Heart right ventricle (tissue), 16 donors: ENCODE data around the gene RTF1. TPM values are rescaled to one million over a fixed set of nuclear protein-coding genes. Genes with fewer than 3 reads are reported as not detected.
A peak's percentile ranks its signal among the peaks of the same experiment; 100 is the strongest.
"Not testable (repeated sequence)": the region's sequence is repeated elsewhere in the genome, so short reads cannot be mapped to it uniquely, and the experiment has no call there.

Experiments
- ATAC-seq, 8 donors: fragments of 200-7000 bp; cut with Tn5 transposase; one replicate each; pipeline ENCODE4 v1.9.1; 2020; ENCODE audit warnings: mild to moderate bottlenecking in 8 of 8, moderate library complexity in 8 of 8, moderate number of reproducible peaks in 1 of 8
- DNase-seq, 2 donors: peaks; one replicate each; pipeline ENCODE4 v3.0.0-alpha.2; 2020
- H3K27ac ChIP-seq, 10 donors: fragments of 200-600 bp; sonication (generic) in 2 of 10; one replicate each; pipeline versions ENCODE4 v1.5.0 to v1.8.0; 2020 to 2022; ENCODE audit warnings: mild to moderate bottlenecking in 3 of 10
- H3K27me3 ChIP-seq, 7 donors: fragments of 200-600 bp; one replicate each; pipeline ENCODE4 v1.8.0; 2021 to 2022; ENCODE audit warnings: mild to moderate bottlenecking in 2 of 7
- H3K36me3 ChIP-seq, 9 donors: fragments of 200-600 bp; sonication (generic) in 1 of 9; one replicate each; pipeline versions ENCODE4 v1.5.0 to v1.8.0; 2020 to 2022; ENCODE audit warnings: mild to moderate bottlenecking in 2 of 9
- H3K4me1 ChIP-seq, 9 donors: fragments of 200-600 bp; sonication (generic) in 1 of 9; one replicate each; pipeline versions ENCODE4 v1.5.0 to v1.8.0; 2020 to 2022; ENCODE audit warnings: mild to moderate bottlenecking in 4 of 9
- H3K4me3 ChIP-seq, 10 donors: fragments of 200-600 bp; sonication (generic) in 2 of 10; one replicate each; pipeline versions ENCODE4 v1.5.0 to v1.8.0; 2020 to 2022; ENCODE audit warnings: mild to moderate bottlenecking in 7 of 10, moderate library complexity in 2 of 10
- H3K9me3 ChIP-seq, 11 donors: fragments of 200-600 bp in 10 of 11; sonication (generic) in 2 of 11; one replicate each; pipeline versions ENCODE4 v1.5.0 to v1.8.0; 2013 to 2022; ENCODE audit warnings: mild to moderate bottlenecking in 2 of 11, control low read depth in 1 of 11, moderate library complexity in 1 of 11
- CTCF ChIP-seq, 9 donors: fragments of 200-600 bp; sonication (generic) in 2 of 9; IDR thresholded peaks; one replicate each; pipeline versions ENCODE4 v1.5.0 to v1.8.0; 2021 to 2022; ENCODE audit warnings: antibody characterized with exemption in 9 of 9, mild to moderate bottlenecking in 5 of 9, moderate library complexity in 1 of 9
- WGBS, 2 donors: extraction: QIAGEN DNeasy Blood & Tissue Kit; methylation state at CpG; one replicate each; pipeline ENCODE4 v1.1.7; 2013; ENCODE audit warnings: inconsistent platforms in 1 of 2; 5-methylcytosine and 5-hydroxymethylcytosine counted together
- intact Hi-C, 10 donors: fragments of 100-400 bp; cut with DNase I; formaldehyde crosslinking; loops; one replicate each; pipeline versions ENCODE4 v1.11.1 to v1.14.2; 2022
- polyA plus RNA-seq, 2 donors: library from polyadenylated mRNA; stranded (reverse); fragments of 200-250 nt; gene quantifications; one replicate each; pipeline ENCODE4 v1.2.3, GENCODE V29; 2013
- total RNA-seq, 10 donors: library from RNA; stranded (reverse); fragmentation: NEBNext Ultra II Directional in 3 of 10; extraction: Animal tissue kit (Norgen Biotek cat#: 25700) in 3 of 10; gene quantifications; one replicate each; pipeline versions ENCODE4 v1.2.1 to v1.2.4, GENCODE V29; 2021 to 2023
- donor health status: Arrhythmogenic right ventricular cardiomyopathy.
- donor health status: ischemic (EF 13 %, LVEDD 7.1; RV severe dilation, severe dysfunction).
- donor health status: healthy with polysubstance abuse.
- donor health status: DM: no; HTN: yes; CAD: no.
- donor health status: DM: no; HTN: no; CAD: no.
- donor health status: ischemic (EF 25% LVEDD 6.9; RV normal size, moderate dysfunction).
- donor health status: ischemic (EF 25% LVEDD 5.7; RV mildly dilated, moderate dysfunction).
- donor health status: healthy.
- donor health status: DM: yes; HTN: yes; CAD: no.
- donor health status: Ischemic cardiomyopathy.
- donor health status: ischemic (EF 35%, LVEDD 5.7; RV mildly dilated, moderate dysfunction).
- donor health status: nonischemic (EF 11% LVEDD 7.7; RV severe dilation, severe dysfunction).
- donor health status: DM: yes; HTN: yes; CAD: no.
- donor health status: PGD.
- donor health status: ischemic (EF 29% LVEDD 5.4; RV normal size, mild dysfunction).
- donor health status: nonischemic (EF 23%, LVEDD 6.1; RV moderate dilation, normal function).

Gene RTF1
- total and polyA plus RNA-seq, 12 donors: 10.8 to 38.0 (median 30.7) TPM

- no peak for TF ChIP-seq CTCF (IDR thresholded peaks at IDR 0.05)
- no peak overlapping the region for H3K4me3 ChIP-seq
- intact Hi-C loops: loop anchor here in 1 of 10 donors (10.0 kb wide), 1 partner anchor 353 kb away; no protein-coding TSS in a partner anchor
- WGBS, 2 donors: 71 to 75% methylated on average over 4 of the region's 4 CpGs
- peaks cover 0 to 89% (median 37%) of the 10 kb centered on the region in 9 donors for H3K36me3 ChIP-seq
- no peak overlapping the region for H3K27ac ChIP-seq
- DNase-seq (no peak), ATAC-seq (no peak)
- no peaks in the 10 kb centered on the region for H3K27me3 ChIP-seq
- peaks cover 0 to 10% (median 5%) of the 10 kb centered on the region in 9 donors for H3K4me1 ChIP-seq
- H3K9me3 ChIP-seq: no peaks in the 10 kb centered on the region
Observed at GRCh38 chr15:41462084-41462795, 45.3 kb downstream of the RTF1 start.

DNA sequence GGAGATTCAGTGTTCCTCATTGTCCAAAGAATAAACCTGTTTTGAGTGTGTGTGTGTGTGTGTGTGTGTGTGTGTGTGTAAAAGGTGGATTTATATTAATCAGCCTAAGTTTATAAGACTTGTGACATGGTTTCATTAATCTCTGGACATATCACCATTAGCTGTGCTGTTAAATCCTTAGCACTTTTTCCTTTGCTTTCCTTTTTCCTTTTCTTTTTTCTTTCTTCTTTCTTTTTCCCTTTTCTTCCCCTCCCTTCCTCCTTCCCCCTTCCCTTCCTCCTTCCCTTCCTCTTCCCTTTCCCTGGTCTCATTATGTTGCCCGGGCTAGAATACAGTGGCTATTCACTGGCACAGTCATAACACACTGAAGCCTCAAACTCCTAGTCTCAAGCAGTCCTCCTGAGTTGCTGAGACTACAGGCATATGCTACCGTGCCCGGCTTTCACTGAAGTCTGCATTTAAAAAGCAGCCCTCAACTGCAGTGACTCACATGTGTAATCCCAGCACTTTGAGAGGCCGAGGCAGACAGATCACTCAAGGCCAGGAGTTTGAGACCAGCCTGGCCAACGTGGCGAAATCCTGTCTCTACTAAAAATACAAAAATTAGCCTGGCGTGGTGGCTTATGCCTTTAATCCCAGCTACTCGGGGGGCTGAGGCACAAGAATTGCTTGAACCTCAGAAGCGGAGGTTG lies 48.1 kb downstream of the RTF1 start:
- ATAC-seq: no peak
- Histone ChIP-seq H3K27ac (no peak overlapping the region), H3K36me3 (peaks cover 0 to 90% (median 33%) of the 10 kb centered on the region in 9 donors), H3K4me1 (peaks cover 0 to 2% (median 0%) of the 10 kb centered on the region in 9 donors), H3K27me3 (no peaks in the 10 kb centered on the region), H3K4me3 (no peak overlapping the region), H3K9me3 (no peaks in the 10 kb centered on the region)
- no peak for DNase-seq
- no peak for TF ChIP-seq CTCF (IDR thresholded peaks at IDR 0.05)
- 89 to 90% methylated on average over 9 of the region's 9 CpGs for WGBS, 2 donors
- intact Hi-C loops: loop anchor here in 1 of 10 donors (10.0 kb wide), 1 partner anchor 350 kb away; no protein-coding TSS in a partner anchor

DNA sequence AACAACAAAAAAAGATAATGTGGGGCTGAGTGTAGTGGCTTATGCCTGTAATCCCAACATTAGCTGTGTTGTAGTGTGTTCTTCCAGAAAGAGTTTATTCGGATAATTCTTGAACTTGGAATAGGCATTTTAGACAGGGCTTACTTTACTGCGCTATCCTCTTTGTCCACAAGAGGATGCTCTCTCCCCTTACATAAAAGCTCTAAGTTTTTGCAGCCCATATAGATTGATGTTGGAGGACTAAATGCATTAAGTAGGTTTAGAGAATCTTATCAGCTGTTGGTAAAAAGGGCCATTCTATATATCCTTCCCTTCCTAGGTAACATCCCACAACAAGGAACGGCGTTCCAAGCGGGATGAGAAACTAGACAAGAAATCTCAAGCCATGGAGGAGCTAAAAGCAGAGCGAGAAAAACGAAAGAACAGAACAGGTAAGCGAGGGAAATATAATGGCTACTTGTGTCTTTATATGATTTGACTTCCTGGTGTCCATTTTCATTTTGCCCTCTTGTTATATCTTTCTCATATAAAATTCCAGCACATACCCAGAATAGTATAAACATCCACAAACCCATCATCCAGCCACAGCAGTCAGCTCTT lies 49.0 kb downstream of the RTF1 start:
- intact Hi-C loops: loop anchor here in 1 of 10 donors (10.0 kb wide), 1 partner anchor 349 kb away; no protein-coding TSS in a partner anchor
- Histone ChIP-seq H3K27ac (no peak overlapping the region), H3K4me3 (no peak overlapping the region), H3K36me3 (peaks cover 0 to 98% (median 41%) of the 10 kb centered on the region in 9 donors), H3K4me1 (no peaks in the 10 kb centered on the region), H3K27me3 (no peaks in the 10 kb centered on the region), H3K9me3 (no peaks in the 10 kb centered on the region)
- no peak for ATAC-seq
- TF ChIP-seq CTCF (IDR thresholded peaks at IDR 0.05): peak; percentile 34 to 87 (median 68)
- DNase-seq: no peak
- WGBS, 2 donors: 78 to 86% methylated on average over 8 of the region's 8 CpGs

GRCh38 chr15:41466711-41467110 lies 49.8 kb downstream of the RTF1 start:
- intact Hi-C loops: loop anchor here in 1 of 10 donors (10.0 kb wide), 1 partner anchor 348 kb away; no protein-coding TSS in a partner anchor
- Histone ChIP-seq H3K36me3 (peaks cover 0 to 99% (median 49%) of the 10 kb centered on the region in 9 donors), H3K27ac (no peak overlapping the region), H3K9me3 (no peaks in the 10 kb centered on the region), H3K4me3 (no peak overlapping the region), H3K4me1 (no peaks in the 10 kb centered on the region), H3K27me3 (no peaks in the 10 kb centered on the region)
- WGBS, 2 donors: 64 to 89% methylated on average over 3 of the region's 3 CpGs
- no peak for ATAC-seq
- DNase-seq: no peak
- TF ChIP-seq CTCF (IDR thresholded peaks at IDR 0.05): no peak

DNA sequence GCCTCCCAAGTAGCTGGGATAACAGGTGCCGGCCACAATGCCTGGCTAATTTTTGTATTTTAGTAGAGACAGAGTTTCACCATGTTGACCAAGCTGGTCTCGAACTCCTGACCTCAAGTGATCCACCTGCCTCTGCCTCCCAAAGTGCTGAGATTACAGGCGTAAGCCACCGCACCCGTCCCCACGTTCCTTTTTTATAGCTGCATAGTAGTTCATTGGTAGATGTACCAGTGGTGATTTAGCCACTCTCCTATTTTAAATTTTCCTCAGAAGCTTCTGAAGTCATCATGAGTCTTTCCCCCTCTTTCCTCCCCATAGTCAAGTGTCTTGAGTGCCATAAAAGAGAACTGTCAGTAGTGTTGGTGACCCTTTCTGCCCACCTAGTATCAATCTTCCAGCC lies 52.7 kb downstream of the RTF1 start:
- not testable (repeated sequence) for H3K4me1 ChIP-seq, H3K27me3 ChIP-seq, ATAC-seq, H3K4me3 ChIP-seq, H3K9me3 ChIP-seq, H3K27ac ChIP-seq, DNase-seq
- WGBS, 2 donors: 96 to 98% methylated on average over 6 of the region's 6 CpGs
- peaks cover 0 to 100% (median 60%) of the 10 kb centered on the region in 9 donors for H3K36me3 ChIP-seq
- intact Hi-C loops: loop anchor here in 1 of 10 donors (10.0 kb wide), 1 partner anchor 345 kb away; no protein-coding TSS in a partner anchor
